K562 (cell line): Measurements from ENCODE around the gene OR2L5.

Source experiments
- BDP1 ChIP-seq: IDR thresholded peaks from 3 replicates; pipeline ENCODE4 v1.6.1; 2011; ENCODE audit not compliant: insufficient read length, insufficient read depth
- CHAMP1 ChIP-seq: fragments of 450-650 bp; IDR thresholded peaks from 2 replicates; pipeline ENCODE4 v1.6.1; 2016; ENCODE audit warnings: mild to moderate bottlenecking
- CUX1 ChIP-seq: fragments of 200-800 bp; sonication (Bioruptor generic); IDR thresholded peaks from 2 replicates; pipeline ENCODE4 v1.6.1; 2016; ENCODE audit warnings: missing genetic modification characterization, missing compliant biosample characterization
- ETV6 ChIP-seq, 3 experiments: fragments of 150-350 bp in 1 of 3; sonication (generic) in 1 of 3; formaldehyde crosslinking in 1 of 3; IDR thresholded peaks; 2 replicates each; pipeline versions ENCODE4 v1.6.1 to v1.8.0; 2014 to 2022; ENCODE audit warnings: borderline replicate concordance in 2 of 3, low read depth in 2 of 3, antibody characterized with exemption in 1 of 3, low read length in 1 of 3, mild to moderate bottlenecking in 1 of 3, missing genetic modification reagents in 1 of 3
- GABPB1 ChIP-seq: sonication (generic); formaldehyde crosslinking; IDR thresholded peaks from 2 replicates; pipeline ENCODE4 v1.8.0; 2022; ENCODE audit warnings: mild to moderate bottlenecking, missing genetic modification reagents
- NBN ChIP-seq: fragments of 450-650 bp; IDR thresholded peaks from 2 replicates; pipeline ENCODE4 v1.6.1; 2016; ENCODE audit warnings: low read depth, mild to moderate bottlenecking
- PHB2 ChIP-seq: fragments of 450-650 bp; IDR thresholded peaks from 2 replicates; pipeline ENCODE4 v1.6.1; 2017; ENCODE audit warnings: low read depth
- REST ChIP-seq, 2 experiments: fragments of 450-650 bp; formaldehyde crosslinking in 1 of 2; IDR thresholded peaks; 2 replicates each; pipeline versions ENCODE4 v1.4.0 to v1.6.1; 2014 to 2020; ENCODE audit warnings: mild to moderate bottlenecking in 2 of 2, borderline replicate concordance in 1 of 2, low read depth in 1 of 2
- RFX7 ChIP-seq: fragments of 250-450 bp; sonication (Bioruptor Pico); IDR thresholded peaks from 2 replicates; pipeline ENCODE4 v1.5.1; 2021; ENCODE audit warnings: mild to moderate bottlenecking
- TBP ChIP-seq: optimal IDR thresholded peaks from 2 replicates; pipeline ENCODE3; 2011; ENCODE audit warnings: low read depth, low read length, improper control_type of control experiment
- USF2 ChIP-seq: sonication (generic); formaldehyde crosslinking; IDR thresholded peaks from 2 replicates; pipeline ENCODE4 v1.5.0; 2020; ENCODE audit warnings: missing genetic modification reagents

- TF ChIP-seq BDP1 (no peak), CUX1 (CRISPR knock-in tag) (no peak), TBP (no peak), CHAMP1 (no peak), PHB2 (no peak), ETV6 (IDR thresholded peaks at IDR 0.05; ENCODE audit: borderline replicate concordance in 1 of 2, low read depth in 2 of 2, low read length in 1 of 2) (no peak), ETV6 (CRISPR knock-in tag; IDR thresholded peaks at IDR 0.05; ENCODE audit: borderline replicate concordance) (no peak), NBN (no peak), USF2 (CRISPR knock-in tag) (no peak), GABPB1 (CRISPR knock-in tag) (no peak), REST (IDR thresholded peaks at IDR 0.05; ENCODE audit: borderline replicate concordance) (no peak), REST (CRISPR knock-in tag; IDR thresholded peaks at IDR 0.05; ENCODE audit: low read depth) (no peak), RFX7 (CRISPR knock-in tag) (no peak)
Observed at GRCh38 chr1:247964933-247965332, 48.5 kb upstream of the OR2L5 start, which contains the start of gene OR2AK2.
